GF-D8 (cell line): Measurements from ENCODE around the gene GAL.
"Not testable (repeated sequence)": the region's sequence is repeated elsewhere in the genome, so short reads cannot be mapped to it uniquely, and the experiment has no call there.

Experiments
- DNase-seq: peaks from one replicate; lab custom pipeline; 2025; lab: John Stamatoyannopoulos, UW

The GAL gene

GRCh38 chr11:68684385-68685356 is at the start of gene GAL:
GAL (plus strand) TSS chr11:68684544; CDS start chr11:68684924, 380 bp downstream.
- no peak for DNase-seq

GRCh38 chr11:68634606-68635005 is 49.7 kb upstream of the GAL start:
- DNase-seq: not testable (repeated sequence)

- DNase-seq: not testable (repeated sequence)
Measured at GRCh38 chr11:68635172-68635571, 49.2 kb upstream of the GAL start.

- DNase-seq: not testable (repeated sequence)
Measured at GRCh38 chr11:68635883-68636282, 48.5 kb upstream of the GAL start.

GRCh38 chr11:68639322-68639721 is 45.0 kb upstream of the GAL start:
- not testable (repeated sequence) for DNase-seq

- no peak for DNase-seq
Measured at GRCh38 chr11:68641880-68642279, 42.5 kb upstream of the GAL start.

GRCh38 chr11:68643585-68643984 is 40.8 kb upstream of the GAL start:
- DNase-seq: no peak

- DNase-seq: no peak
Measured at GRCh38 chr11:68646832-68647231, 37.5 kb upstream of the GAL start.

GRCh38 chr11:68649851-68650555 is 34.3 kb upstream of the GAL start:
- no peak for DNase-seq

GRCh38 chr11:68650801-68651200 is 33.5 kb upstream of the GAL start:
- DNase-seq: no peak

- no peak for DNase-seq
Measured at GRCh38 chr11:68651208-68651984, 32.9 kb upstream of the GAL start.

GRCh38 chr11:68651985-68652682 is 32.2 kb upstream of the GAL start:
- DNase-seq: no peak

GRCh38 chr11:68652683-68653156 is 31.6 kb upstream of the GAL start:
- no peak for DNase-seq

- DNase-seq: no peak
Measured at GRCh38 chr11:68653486-68654430, 30.6 kb upstream of the GAL start.

- DNase-seq: no peak
Measured at GRCh38 chr11:68654978-68655377, 29.4 kb upstream of the GAL start.

- DNase-seq: no peak
Measured at GRCh38 chr11:68655406-68655805, 28.9 kb upstream of the GAL start.

GRCh38 chr11:68655806-68656205 is 28.5 kb upstream of the GAL start:
- DNase-seq: no peak

GRCh38 chr11:68657021-68657780 is 27.1 kb upstream of the GAL start:
- no peak for DNase-seq

GRCh38 chr11:68658097-68658496 is 26.2 kb upstream of the GAL start:
- DNase-seq: no peak

- no peak for DNase-seq
Measured at GRCh38 chr11:68658661-68659060, 25.7 kb upstream of the GAL start.
